NOMO-1 (cell line): Measurements from ENCODE around the gene FGF11.

Experiments used
- DNase-seq, 2 experiments: peaks; one replicate each; lab custom pipeline; 2025; ENCODE audit not compliant: unreplicated experiment in 2 of 2; lab: John Stamatoyannopoulos, UW

Gene FGF11

GRCh38 chr17:7427549-7427948 is 11.8 kb upstream of the FGF11 start:
- no peak for DNase-seq

- no peak for DNase-seq
Measured at GRCh38 chr17:7428557-7428956, 10.8 kb upstream of the FGF11 start, which contains the start of gene SPEM3. TSS of gene SPEM3 (plus strand) at chr17:7428857. CDS start at chr17:7428903, 46 bp downstream.

- no peak for DNase-seq
Measured at GRCh38 chr17:7429722-7430121, 9.6 kb upstream of the FGF11 start.

GRCh38 chr17:7431231-7431630 is 8.1 kb upstream of the FGF11 start:
- no peak for DNase-seq

- no peak for DNase-seq
Measured at GRCh38 chr17:7432296-7432695, 7.0 kb upstream of the FGF11 start.

GRCh38 chr17:7435676-7436555 is 3.4 kb upstream of the FGF11 start:
- DNase-seq, result peak; percentile 69 to 74

GRCh38 chr17:7436556-7437368 is 2.5 kb upstream of the FGF11 start:
- peak; percentile 77 to 85 for DNase-seq

- DNase-seq, result no peak
Measured at GRCh38 chr17:7437369-7437863, 1.9 kb upstream of the FGF11 start.

- DNase-seq, result peak; percentile 39 to 49
Measured at GRCh38 chr17:7437950-7438614, 1.2 kb upstream of the FGF11 start.

GRCh38 chr17:7438656-7439460 is 454 bp upstream of the FGF11 start:
- DNase-seq, result no peak

- DNase-seq, result no peak
Measured at GRCh38 chr17:7440113-7440833, 961 bp downstream of the FGF11 start.

GRCh38 chr17:7440834-7441195 is 1.5 kb downstream of the FGF11 start:
- no peak for DNase-seq

- no peak for DNase-seq
Measured at GRCh38 chr17:7441266-7441665, 2.0 kb downstream of the FGF11 start.

GRCh38 chr17:7442142-7442541 is 2.8 kb downstream of the FGF11 start:
- DNase-seq, result no peak

GRCh38 chr17:7443499-7444485 is 4.5 kb downstream of the FGF11 start:
- no peak for DNase-seq

- no peak for DNase-seq
Measured at GRCh38 chr17:7444682-7445618, 5.6 kb downstream of the FGF11 start, which contains the start of gene CHRNB1. TSS of gene CHRNB1 (plus strand) at chr17:7445061. CDS start at chr17:7445128, 67 bp downstream.

GRCh38 chr17:7445619-7445968 is 6.3 kb downstream of the FGF11 start:
- no peak for DNase-seq
